Stimulated activated naive B cell treated with anti-CD40 and anti-IgM and Interleukin-4, amounts not matched to agents 10 μg/mL and 1 μg/mL and 100 μg/mL, for 72 hours (primary cell): ENCODE results near the gene DACT1.
"Not testable (repeated sequence)": the region's sequence is repeated elsewhere in the genome, so short reads cannot be mapped to it uniquely, and the experiment has no call there.

Experiments used
- ATAC-seq, 2 donors: fragments of 150-1000 bp; cut with Tn5 transposase; replicated peaks; 2 replicates each; pipeline ENCODE4 v1.10.0; 2021; ENCODE audit warnings: moderate library complexity in 1 of 2
- DNase-seq: peaks from one replicate; pipeline ENCODE4 v3.0.0; 2021
- H3K27ac Mint-ChIP-seq: one replicate; pipeline ENCODE4 v1.8.0; 2022; ENCODE audit warnings: mild to moderate bottlenecking, mixed read lengths
- H3K27me3 Mint-ChIP-seq, 2 donors: one replicate each; pipeline ENCODE4 v1.8.0; 2022; ENCODE audit warnings: mixed read lengths in 2 of 2
- H3K36me3 Mint-ChIP-seq, 2 donors: one replicate each; pipeline ENCODE4 v1.8.0; 2022; ENCODE audit warnings: mixed read lengths in 2 of 2, mild to moderate bottlenecking in 1 of 2
- H3K4me1 Mint-ChIP-seq, 2 donors: one replicate each; pipeline ENCODE4 v1.8.0; 2022; ENCODE audit warnings: mixed read lengths in 2 of 2, mild to moderate bottlenecking in 1 of 2
- H3K4me3 Mint-ChIP-seq, 2 donors: one replicate each; pipeline ENCODE4 v1.8.0; 2022; ENCODE audit warnings: mild to moderate bottlenecking in 2 of 2, mixed read lengths in 2 of 2, moderate library complexity in 1 of 2
- H3K9me3 Mint-ChIP-seq, 2 donors: one replicate each; pipeline ENCODE4 v1.8.0; 2022; ENCODE audit warnings: mixed read lengths in 2 of 2, mild to moderate bottlenecking in 1 of 2

Gene DACT1

GRCh38 chr14:58637391-58638230, at the start of gene DACT1:
Gene DACT1, plus strand, starts transcription at chr14:58637962. Its CDS starts 241 bp downstream, at chr14:58638203.
- Mint-ChIP-seq H3K36me3 (peaks cover 3 to 4% of the 10 kb centered on the region in 2 donors), H3K4me1 (peaks cover 25 to 48% of the 10 kb centered on the region in 2 donors), H3K9me3 (no peaks in the 10 kb centered on the region), H3K27me3 (no peaks in the 10 kb centered on the region), H3K27ac (peak within 1 kb of the TSS; percentile 97), H3K4me3 (peak within 1 kb of the TSS; percentile 98 to 99)
- peak; percentile 47 for DNase-seq
- peak; percentile 64 to 74 for ATAC-seq

GRCh38 chr14:58588321-58588720, 49.4 kb upstream of the DACT1 start:
- not testable (repeated sequence) for H3K36me3 Mint-ChIP-seq, ATAC-seq, H3K27me3 Mint-ChIP-seq, H3K4me1 Mint-ChIP-seq, DNase-seq, H3K4me3 Mint-ChIP-seq, H3K9me3 Mint-ChIP-seq, H3K27ac Mint-ChIP-seq

- Mint-ChIP-seq H3K27me3 (no peaks in the 10 kb centered on the region), H3K27ac (no peak overlapping the region), H3K36me3 (peaks cover 0 to 2% of the 10 kb centered on the region in 2 donors), H3K9me3 (peaks cover 0 to 2% of the 10 kb centered on the region in 2 donors), H3K4me3 (no peak overlapping the region), H3K4me1 (no peaks in the 10 kb centered on the region)
- DNase-seq (no peak), ATAC-seq (no peak)
Observed at GRCh38 chr14:58593977-58594376, 43.8 kb upstream of the DACT1 start.

GRCh38 chr14:58597041-58597440, 40.7 kb upstream of the DACT1 start:
- Mint-ChIP-seq H3K9me3 (peaks cover 0 to under 1% of the 10 kb centered on the region in 2 donors), H3K4me1 (no peaks in the 10 kb centered on the region), H3K27ac (no peak overlapping the region), H3K4me3 (no peak overlapping the region), H3K36me3 (no peaks in the 10 kb centered on the region), H3K27me3 (no peaks in the 10 kb centered on the region)
- ATAC-seq (no peak), DNase-seq (no peak)

- Mint-ChIP-seq H3K4me3 (no peak overlapping the region), H3K27ac (no peak overlapping the region), H3K36me3 (no peaks in the 10 kb centered on the region), H3K9me3 (no peaks in the 10 kb centered on the region), H3K27me3 (no peaks in the 10 kb centered on the region), H3K4me1 (no peaks in the 10 kb centered on the region)
- DNase-seq (no peak), ATAC-seq (no peak)
Observed at GRCh38 chr14:58598028-58598803, 39.5 kb upstream of the DACT1 start.

GRCh38 chr14:58598804-58599525, 38.8 kb upstream of the DACT1 start:
- Mint-ChIP-seq H3K4me3 (no peak overlapping the region), H3K27me3 (no peaks in the 10 kb centered on the region)

GRCh38 chr14:58599707-58600106, 38.1 kb upstream of the DACT1 start:
- H3K9me3 Mint-ChIP-seq, result no peaks in the 10 kb centered on the region

More at GRCh38 chr14:58598804-58599525, 38.8 kb upstream of the DACT1 start:
- no peaks in the 10 kb centered on the region for H3K4me1 Mint-ChIP-seq
- no peak for DNase-seq
- no peaks in the 10 kb centered on the region for H3K9me3 Mint-ChIP-seq
- ATAC-seq, result no peak
- no peaks in the 10 kb centered on the region for H3K36me3 Mint-ChIP-seq
- no peak overlapping the region for H3K27ac Mint-ChIP-seq

GRCh38 chr14:58605465-58605864, 32.3 kb upstream of the DACT1 start:
- no peaks in the 10 kb centered on the region for H3K9me3 Mint-ChIP-seq
- H3K36me3 Mint-ChIP-seq, result no peaks in the 10 kb centered on the region
- no peak overlapping the region for H3K4me3 Mint-ChIP-seq
- ATAC-seq (no peak), DNase-seq (no peak)
- H3K27me3 Mint-ChIP-seq, result no peaks in the 10 kb centered on the region
- H3K27ac Mint-ChIP-seq, result no peak overlapping the region
- H3K4me1 Mint-ChIP-seq, result no peaks in the 10 kb centered on the region

More at GRCh38 chr14:58599707-58600106, 38.1 kb upstream of the DACT1 start:
- Mint-ChIP-seq H3K27ac (no peak overlapping the region), H3K36me3 (no peaks in the 10 kb centered on the region), H3K27me3 (no peaks in the 10 kb centered on the region), H3K4me1 (no peaks in the 10 kb centered on the region), H3K4me3 (no peak overlapping the region)
- no peak for ATAC-seq
- DNase-seq, result no peak

GRCh38 chr14:58607131-58607951, 30.4 kb upstream of the DACT1 start:
- no peaks in the 10 kb centered on the region for H3K9me3 Mint-ChIP-seq
- no peaks in the 10 kb centered on the region for H3K4me1 Mint-ChIP-seq
- DNase-seq, result no peak
- no peak overlapping the region for H3K27ac Mint-ChIP-seq
- H3K27me3 Mint-ChIP-seq, result no peaks in the 10 kb centered on the region
- H3K4me3 Mint-ChIP-seq, result no peak overlapping the region
- no peak for ATAC-seq
- no peaks in the 10 kb centered on the region for H3K36me3 Mint-ChIP-seq

GRCh38 chr14:58607952-58608317, 29.8 kb upstream of the DACT1 start:
- ATAC-seq, result no peak
- no peak for DNase-seq
- H3K4me3 Mint-ChIP-seq, result no peak overlapping the region

GRCh38 chr14:58617619-58618018, 20.1 kb upstream of the DACT1 start:
- ATAC-seq, result no peak
- no peaks in the 10 kb centered on the region for H3K36me3 Mint-ChIP-seq
- no peaks in the 10 kb centered on the region for H3K9me3 Mint-ChIP-seq
- no peak overlapping the region for H3K27ac Mint-ChIP-seq
- H3K27me3 Mint-ChIP-seq, result no peaks in the 10 kb centered on the region
- no peak overlapping the region for H3K4me3 Mint-ChIP-seq
- no peak for DNase-seq
- no peaks in the 10 kb centered on the region for H3K4me1 Mint-ChIP-seq

More at GRCh38 chr14:58607952-58608317, 29.8 kb upstream of the DACT1 start:
- Mint-ChIP-seq H3K27ac (no peak overlapping the region), H3K9me3 (no peaks in the 10 kb centered on the region), H3K4me1 (no peaks in the 10 kb centered on the region), H3K36me3 (no peaks in the 10 kb centered on the region), H3K27me3 (no peaks in the 10 kb centered on the region)

GRCh38 chr14:58620011-58620410, 17.8 kb upstream of the DACT1 start:
- ATAC-seq (no peak), DNase-seq (no peak)
- no peak overlapping the region for H3K27ac Mint-ChIP-seq
- H3K9me3 Mint-ChIP-seq, result no peaks in the 10 kb centered on the region
- H3K27me3 Mint-ChIP-seq, result no peaks in the 10 kb centered on the region
- H3K36me3 Mint-ChIP-seq, result no peaks in the 10 kb centered on the region
- no peaks in the 10 kb centered on the region for H3K4me1 Mint-ChIP-seq
- H3K4me3 Mint-ChIP-seq, result no peak overlapping the region

- no peak for DNase-seq
- H3K27ac Mint-ChIP-seq, result no peak overlapping the region
- ATAC-seq, result no peak
- no peaks in the 10 kb centered on the region for H3K27me3 Mint-ChIP-seq
- H3K4me1 Mint-ChIP-seq, result peaks cover 4 to 12% of the 10 kb centered on the region in 2 donors
- H3K4me3 Mint-ChIP-seq, result no peak overlapping the region
- H3K9me3 Mint-ChIP-seq, result no peaks in the 10 kb centered on the region
- H3K36me3 Mint-ChIP-seq, result no peaks in the 10 kb centered on the region
Observed at GRCh38 chr14:58625438-58625837, 12.3 kb upstream of the DACT1 start.

GRCh38 chr14:58626431-58626831, 11.3 kb upstream of the DACT1 start:
- H3K27me3 Mint-ChIP-seq, result no peaks in the 10 kb centered on the region
- DNase-seq (no peak), ATAC-seq (no peak)
- no peak overlapping the region for H3K4me3 Mint-ChIP-seq
- no peaks in the 10 kb centered on the region for H3K9me3 Mint-ChIP-seq
- no peaks in the 10 kb centered on the region for H3K36me3 Mint-ChIP-seq
- H3K4me1 Mint-ChIP-seq, result peaks cover 4 to 12% of the 10 kb centered on the region in 2 donors
- H3K27ac Mint-ChIP-seq, result peak overlapping the region; percentile 32
